Measurements from ENCODE around the gene DNAJC3. TPM values are rescaled to one million over a fixed set of nuclear protein-coding genes. Genes with fewer than 3 reads are reported as not detected.

DNAJC3 gene
- total and polyA plus RNA-seq, 9 of the 15 experiments (the other 6 are each of a cell fraction or from before 2014, with no cell fraction given): 7.8 to 21.8 (median 10.4) TPM

- in situ Hi-C loops (cut with MboI): no loop called here
- no peak for FAIRE-seq
- POLR2A ChIA-PET: no interaction called here
Measured at GRCh38 chr13:95749545-95749944, 72.6 kb downstream of the DNAJC3 start.

More at GRCh38 chr13:95749545-95749944, 72.6 kb downstream of the DNAJC3 start:
- Histone ChIP-seq H3K79me2 (ENCODE audit: control insufficient read depth, insufficient read depth, low read length) (peaks cover 17% of the 10 kb centered on the region), H3K4me3 (no peak overlapping the region), H3K9ac (ENCODE audit: insufficient read depth in 1 of 2, low read depth in 2 of 2, low read length in 2 of 2) (no peak overlapping the region), H3K36me3 (ENCODE audit: control insufficient read depth, insufficient read depth, low read length) (no peaks in the 10 kb centered on the region), H3K9me1 (ENCODE audit: control insufficient read depth, insufficient read depth, low read length) (no peaks in the 10 kb centered on the region), H3K4me1 (replicated peaks in 1 of 2; ENCODE audit: control insufficient read depth in 2 of 2, insufficient read depth in 2 of 2, low read length in 2 of 2) (peaks cover 0 to 16% of the 10 kb centered on the region in 2 experiments; a peak in 2 of 5 replicates), H3K27me3 (ENCODE audit: control insufficient read depth in 2 of 2, insufficient read depth in 2 of 2, low read length in 2 of 2) (no peaks in the 10 kb centered on the region), H4K20me1 (replicated peaks; ENCODE audit: control insufficient read depth, insufficient read depth, low read length) (0 out of 2 replicates have a peak, but pooled peaks cover 3% of the 10 kb centered on the region), H2AFZ (ENCODE audit: low read depth, low read length) (no peak overlapping the region), H3K4me2 (ENCODE audit: insufficient read depth, low read length) (no peak overlapping the region), H3K27ac (ENCODE audit: extremely low read depth, low read depth, low read length) (no peak overlapping the region), H3K9me3 (replicated peaks; ENCODE audit: control insufficient read depth, insufficient read depth, low read depth, low read length) (no peaks in the 10 kb centered on the region)
- TF ChIP-seq RBM22 (IDR thresholded peaks at IDR 0.05; ENCODE audit: low read depth, low read length, poor library complexity, severe bottlenecking): no peak
- no peak for TF ChIP-seq NCOR1 (IDR thresholded peaks at IDR 0.05)
- TF ChIP-seq ZNF197 (CRISPR knock-in tag; IDR thresholded peaks at IDR 0.05; ENCODE audit: low read depth): no peak
- TF ChIP-seq ZFP36 (IDR thresholded peaks at IDR 0.05; ENCODE audit: low read depth, low read length, partially characterized antibody): no peak
- TF ChIP-seq ASH1L (IDR thresholded peaks at IDR 0.05; ENCODE audit: borderline replicate concordance, low read depth, partially characterized antibody): no peak
- no peak for TF ChIP-seq HDAC8 (tag; IDR thresholded peaks at IDR 0.05)
- TF ChIP-seq ZNF124 (CRISPR knock-in tag; IDR thresholded peaks at IDR 0.05): no peak
- no peak for TF ChIP-seq TOE1 (IDR thresholded peaks at IDR 0.05; ENCODE audit: borderline replicate concordance)
- TF ChIP-seq TOE1 (CRISPR knock-in tag; IDR thresholded peaks at IDR 0.05; ENCODE audit: borderline replicate concordance, low read depth): no peak
- no peak for TF ChIP-seq SIN3B (IDR thresholded peaks at IDR 0.05; ENCODE audit: low read depth)
- no peak for TF ChIP-seq ZNF830 (CRISPR knock-in tag; IDR thresholded peaks at IDR 0.05)
- no peak for TF ChIP-seq RBM39 (optimal IDR thresholded peaks at IDR 0.05; ENCODE audit: low read depth, low read length)
- no peak for TF ChIP-seq ID3 (CRISPR knock-in tag; IDR thresholded peaks at IDR 0.05)
- no peak for TF ChIP-seq ID3 (tag; IDR thresholded peaks at IDR 0.05)
- no peak for DNase-seq (ENCODE audit: extremely low read depth in 1 of 4, low spot score in 3 of 4)
- 89% methylated on average over 4 of the region's 4 CpGs for WGBS (ENCODE audit: insufficient coverage, low coverage, missing lambda C conversion rate)
- CTCF ChIA-PET (ENCODE audit: low intra/inter-chr PET ratio): no interaction called here
- intact Hi-C loops (cut with micrococcal nuclease): no loop called here
- no TSS peak for BruUV-seq (replicated peaks)
- no peak for ATAC-seq

Data from K562 (cell line).